HL-60 (cell line): ENCODE results near the gene CCNY.

ENCODE experiments used
- DNase-seq, 2 experiments: peaks; one replicate each; pipeline ENCODE4 v3.0.0-alpha.2; 2010 to 2020; ENCODE audit warnings: low read depth in 1 of 2, low spot score in 1 of 2
- H3K27ac ChIP-seq: fragments of 250-450 bp; sonication (Bioruptor Pico); replicated peaks from 2 replicates; pipeline ENCODE4 v1.5.1; 2020; ENCODE audit warnings: mild to moderate bottlenecking, moderate library complexity
- H3K27me3 ChIP-seq: fragments of 250-450 bp; sonication (Bioruptor Pico); 2 replicates; pipeline ENCODE4 v1.5.1; 2021; ENCODE audit warnings: mild to moderate bottlenecking, moderate library complexity; ENCODE audit not compliant: insufficient read depth, poor library complexity, severe bottlenecking
- H3K4me3 ChIP-seq: replicated peaks from 2 replicates; pipeline ENCODE4 v1.5.1; 2011; ENCODE audit warnings: mild to moderate bottlenecking, control low read depth, low read length; ENCODE audit not compliant: insufficient read depth
- GABPA ChIP-seq: IDR thresholded peaks from 2 replicates; pipeline ENCODE4 v1.6.1; 2012; ENCODE audit warnings: low read depth
- POLR2AphosphoS5 ChIP-seq: IDR thresholded peaks from 2 replicates; pipeline ENCODE4 v1.6.1; 2012; ENCODE audit warnings: low read depth
- SPI1 ChIP-seq: IDR thresholded peaks from 2 replicates; pipeline ENCODE4 v1.6.1; 2012; ENCODE audit warnings: low read depth, mild to moderate bottlenecking, borderline replicate concordance
- TF ChIP-seq, protein P1 (sequence below): IDR thresholded peaks from 2 replicates; pipeline ENCODE4 v1.6.1; 2012; ENCODE audit warnings: low read depth; ENCODE audit not compliant: insufficient replicate concordance
- TF ChIP-seq, protein P2 (sequence below): IDR thresholded peaks from one replicate; pipeline ENCODE4 v1.5.1; 2011; ENCODE audit warnings: low read length, control low read depth, inconsistent platforms; ENCODE audit not compliant: insufficient read depth

The CCNY gene

DNA sequence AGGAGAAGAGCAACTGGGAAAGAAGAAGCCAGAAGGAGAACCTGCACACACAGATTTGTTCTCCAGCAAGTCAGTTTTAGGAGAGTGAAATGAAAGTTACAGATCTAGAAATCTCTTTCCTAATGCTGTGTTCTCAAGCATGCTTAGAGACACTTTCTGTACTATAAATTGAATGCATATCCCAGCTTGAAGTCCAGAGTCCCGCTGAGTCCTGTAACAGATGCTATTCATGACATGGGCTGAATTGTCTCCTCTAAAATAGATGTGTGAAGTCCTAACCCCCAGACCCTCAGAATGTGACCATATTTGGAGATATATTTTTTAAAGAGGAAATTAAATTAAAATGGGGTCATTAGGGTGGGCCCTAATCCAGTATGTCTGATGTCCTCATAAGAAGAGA is 222.0 kb downstream of the CCNY start:
- DNase-seq = no peak
- no peaks in the 10 kb centered on the region for H3K27me3 ChIP-seq
- no peak overlapping the region for H3K4me3 ChIP-seq
- no peak overlapping the region for H3K27ac ChIP-seq
- TF ChIP-seq POLR2AphosphoS5 (no peak), GABPA (no peak), SPI1 (no peak)
- TF ChIP-seq, protein P1, sequence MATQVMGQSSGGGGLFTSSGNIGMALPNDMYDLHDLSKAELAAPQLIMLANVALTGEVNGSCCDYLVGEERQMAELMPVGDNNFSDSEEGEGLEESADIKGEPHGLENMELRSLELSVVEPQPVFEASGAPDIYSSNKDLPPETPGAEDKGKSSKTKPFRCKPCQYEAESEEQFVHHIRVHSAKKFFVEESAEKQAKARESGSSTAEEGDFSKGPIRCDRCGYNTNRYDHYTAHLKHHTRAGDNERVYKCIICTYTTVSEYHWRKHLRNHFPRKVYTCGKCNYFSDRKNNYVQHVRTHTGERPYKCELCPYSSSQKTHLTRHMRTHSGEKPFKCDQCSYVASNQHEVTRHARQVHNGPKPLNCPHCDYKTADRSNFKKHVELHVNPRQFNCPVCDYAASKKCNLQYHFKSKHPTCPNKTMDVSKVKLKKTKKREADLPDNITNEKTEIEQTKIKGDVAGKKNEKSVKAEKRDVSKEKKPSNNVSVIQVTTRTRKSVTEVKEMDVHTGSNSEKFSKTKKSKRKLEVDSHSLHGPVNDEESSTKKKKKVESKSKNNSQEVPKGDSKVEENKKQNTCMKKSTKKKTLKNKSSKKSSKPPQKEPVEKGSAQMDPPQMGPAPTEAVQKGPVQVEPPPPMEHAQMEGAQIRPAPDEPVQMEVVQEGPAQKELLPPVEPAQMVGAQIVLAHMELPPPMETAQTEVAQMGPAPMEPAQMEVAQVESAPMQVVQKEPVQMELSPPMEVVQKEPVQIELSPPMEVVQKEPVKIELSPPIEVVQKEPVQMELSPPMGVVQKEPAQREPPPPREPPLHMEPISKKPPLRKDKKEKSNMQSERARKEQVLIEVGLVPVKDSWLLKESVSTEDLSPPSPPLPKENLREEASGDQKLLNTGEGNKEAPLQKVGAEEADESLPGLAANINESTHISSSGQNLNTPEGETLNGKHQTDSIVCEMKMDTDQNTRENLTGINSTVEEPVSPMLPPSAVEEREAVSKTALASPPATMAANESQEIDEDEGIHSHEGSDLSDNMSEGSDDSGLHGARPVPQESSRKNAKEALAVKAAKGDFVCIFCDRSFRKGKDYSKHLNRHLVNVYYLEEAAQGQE = no peak
- TF ChIP-seq, protein P2, sequence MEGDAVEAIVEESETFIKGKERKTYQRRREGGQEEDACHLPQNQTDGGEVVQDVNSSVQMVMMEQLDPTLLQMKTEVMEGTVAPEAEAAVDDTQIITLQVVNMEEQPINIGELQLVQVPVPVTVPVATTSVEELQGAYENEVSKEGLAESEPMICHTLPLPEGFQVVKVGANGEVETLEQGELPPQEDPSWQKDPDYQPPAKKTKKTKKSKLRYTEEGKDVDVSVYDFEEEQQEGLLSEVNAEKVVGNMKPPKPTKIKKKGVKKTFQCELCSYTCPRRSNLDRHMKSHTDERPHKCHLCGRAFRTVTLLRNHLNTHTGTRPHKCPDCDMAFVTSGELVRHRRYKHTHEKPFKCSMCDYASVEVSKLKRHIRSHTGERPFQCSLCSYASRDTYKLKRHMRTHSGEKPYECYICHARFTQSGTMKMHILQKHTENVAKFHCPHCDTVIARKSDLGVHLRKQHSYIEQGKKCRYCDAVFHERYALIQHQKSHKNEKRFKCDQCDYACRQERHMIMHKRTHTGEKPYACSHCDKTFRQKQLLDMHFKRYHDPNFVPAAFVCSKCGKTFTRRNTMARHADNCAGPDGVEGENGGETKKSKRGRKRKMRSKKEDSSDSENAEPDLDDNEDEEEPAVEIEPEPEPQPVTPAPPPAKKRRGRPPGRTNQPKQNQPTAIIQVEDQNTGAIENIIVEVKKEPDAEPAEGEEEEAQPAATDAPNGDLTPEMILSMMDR = no peak

DNA sequence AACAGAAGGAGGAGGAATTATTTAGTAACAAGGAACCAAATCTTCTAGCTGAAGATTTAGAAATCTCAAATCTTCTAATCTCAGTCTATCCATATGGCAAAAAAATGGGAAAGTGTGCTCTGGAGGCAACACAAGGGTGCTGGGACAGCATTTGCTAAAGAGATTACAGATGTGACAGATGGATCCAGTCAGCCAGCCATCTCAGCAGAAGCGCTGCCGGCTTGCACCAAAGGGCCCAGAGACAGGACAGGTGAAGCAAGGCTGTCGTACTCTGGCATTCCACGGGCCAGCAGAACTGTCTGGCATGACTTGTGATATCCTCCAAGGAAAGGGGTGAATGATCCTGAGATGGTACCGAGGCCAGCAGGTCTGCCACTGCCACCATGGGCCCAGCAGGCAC is 223.1 kb downstream of the CCNY start:
- TF ChIP-seq POLR2AphosphoS5 (no peak), SPI1 (no peak), GABPA (no peak)
- TF ChIP-seq, protein P2 = no peak
- TF ChIP-seq, protein P1 = no peak
- Histone ChIP-seq H3K27ac (no peak overlapping the region), H3K27me3 (no peaks in the 10 kb centered on the region), H3K4me3 (no peak overlapping the region)
- DNase-seq = no peak

DNA sequence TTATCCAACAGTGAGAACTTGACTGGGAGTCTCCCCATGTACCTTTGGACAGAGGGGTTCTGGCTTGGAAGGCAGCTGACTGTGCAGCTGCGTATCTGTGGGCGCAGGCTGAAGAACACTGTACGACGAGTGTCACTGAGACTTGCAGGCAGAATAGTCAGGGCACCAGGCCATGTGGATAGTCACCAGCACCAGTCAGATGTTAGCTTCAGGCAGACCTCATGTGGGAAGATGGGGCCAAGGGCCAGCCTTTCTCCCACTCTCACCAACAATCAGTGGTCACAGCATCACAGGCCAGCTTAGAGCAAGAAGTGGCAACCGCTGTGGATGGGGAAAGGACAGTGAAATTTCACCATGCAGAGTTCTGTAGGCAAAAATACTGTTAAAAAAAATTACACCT is 225.4 kb downstream of the CCNY start:
- Histone ChIP-seq H3K27me3 (no peaks in the 10 kb centered on the region), H3K4me3 (no peak overlapping the region), H3K27ac (no peak overlapping the region)
- DNase-seq = no peak
- TF ChIP-seq GABPA (no peak), POLR2AphosphoS5 (no peak), SPI1 (no peak)
- TF ChIP-seq, protein P2 = no peak
- TF ChIP-seq, protein P1 = no peak
